GM21786 (cell line): ENCODE results near the gene RHBDD2.
"Not testable (repeated sequence)": the region's sequence is repeated elsewhere in the genome, so short reads cannot be mapped to it uniquely, and the experiment has no call there.

Experiments used
- ATAC-seq: cut with Tn5 transposase; IDR thresholded peaks from one replicate; pipeline ENCODE4 v1.9.1; 2021; ENCODE audit not compliant: unreplicated experiment

Gene RHBDD2

GRCh38 chr7:75888464-75889222, 9.8 kb downstream of the RHBDD2 start:
- ATAC-seq: no peak

GRCh38 chr7:75889223-75889825, 10.5 kb downstream of the RHBDD2 start:
- ATAC-seq: no peak

- ATAC-seq: no peak
Measured at GRCh38 chr7:75889826-75890225, 11.0 kb downstream of the RHBDD2 start.

- not testable (repeated sequence) for ATAC-seq
Measured at GRCh38 chr7:75891237-75891636, 12.4 kb downstream of the RHBDD2 start.

GRCh38 chr7:75891815-75892411, 13.1 kb downstream of the RHBDD2 start:
- no peak for ATAC-seq

GRCh38 chr7:75892634-75893272, 13.9 kb downstream of the RHBDD2 start:
- no peak for ATAC-seq

- no peak for ATAC-seq
Measured at GRCh38 chr7:75896803-75897327, 18.0 kb downstream of the RHBDD2 start.

- ATAC-seq: no peak
Measured at GRCh38 chr7:75900617-75901315, 21.9 kb downstream of the RHBDD2 start.

- ATAC-seq: no peak
Measured at GRCh38 chr7:75905785-75906604, 27.2 kb downstream of the RHBDD2 start.

- no peak for ATAC-seq
Measured at GRCh38 chr7:75906991-75907667, 28.3 kb downstream of the RHBDD2 start.

GRCh38 chr7:75907668-75908039, 28.8 kb downstream of the RHBDD2 start:
- ATAC-seq: not testable (repeated sequence)

- ATAC-seq: no peak
Measured at GRCh38 chr7:75909521-75910132, 30.8 kb downstream of the RHBDD2 start.

GRCh38 chr7:75911186-75911585, 32.4 kb downstream of the RHBDD2 start:
- not testable (repeated sequence) for ATAC-seq

GRCh38 chr7:75913437-75913836, 34.6 kb downstream of the RHBDD2 start:
- no peak for ATAC-seq

- ATAC-seq: no peak
Measured at GRCh38 chr7:75914169-75914654, 35.4 kb downstream of the RHBDD2 start.

GRCh38 chr7:75914655-75915415, 36.0 kb downstream of the RHBDD2 start, which contains the start of gene POR:
POR (plus strand) TSS chr7:75915155; CDS start chr7:75954002, 38,847 bp downstream.
- ATAC-seq: peak; percentile 91

- no peak for ATAC-seq
Measured at GRCh38 chr7:75915416-75916156, 36.8 kb downstream of the RHBDD2 start.
